Astrocyte (in vitro differentiated cells and primary cell): ENCODE measurements around the gene RTTN. TPM values are rescaled to one million over a fixed set of nuclear protein-coding genes. Genes with fewer than 3 reads are reported as not detected.

Experiments
- DNase-seq: peaks from one replicate; pipeline ENCODE4 v3.0.0-alpha.2; 2010; ENCODE audit warnings: low read depth
- FAIRE-seq: peaks from 2 replicates; lab custom pipeline; 2011; peaks lifted over from hg19 to GRCh38; lab: Jason Lieb, UNC
- H2AFZ ChIP-seq: 2 replicates; pipeline ENCODE4 v1.6.0; 2012; ENCODE audit warnings: low read depth, low read length, inconsistent platforms
- H3K27ac ChIP-seq: 2 replicates; pipeline ENCODE4 v1.5.1; 2011; ENCODE audit warnings: low read depth, low read length, inconsistent platforms
- H3K27me3 ChIP-seq: 2 replicates; pipeline ENCODE4 v1.6.0; 2011; ENCODE audit warnings: low read length, inconsistent platforms; ENCODE audit not compliant: insufficient read depth
- H3K36me3 ChIP-seq: 2 replicates; pipeline ENCODE4 v1.5.1; 2011; ENCODE audit warnings: low read length, inconsistent platforms; ENCODE audit not compliant: insufficient read depth
- H3K4me1 ChIP-seq: 2 replicates; pipeline ENCODE4 v1.5.1; 2011; ENCODE audit warnings: low read length, inconsistent platforms; ENCODE audit not compliant: insufficient read depth
- H3K4me2 ChIP-seq: 2 replicates; pipeline ENCODE4 v1.6.0; 2012; ENCODE audit warnings: low read length, inconsistent platforms
- H3K4me3 ChIP-seq: 2 replicates; pipeline ENCODE4 v1.5.1; 2011; ENCODE audit warnings: low read depth, mild to moderate bottlenecking, low read length, inconsistent platforms; ENCODE audit not compliant: insufficient read depth
- H3K79me2 ChIP-seq: 2 replicates; pipeline ENCODE4 v1.6.0; 2012; ENCODE audit warnings: mild to moderate bottlenecking, low read length, inconsistent platforms; ENCODE audit not compliant: insufficient read depth
- H3K9ac ChIP-seq: 2 replicates; pipeline ENCODE4 v1.6.0; 2012; ENCODE audit warnings: mild to moderate bottlenecking, low read length, inconsistent platforms
- H3K9me3 ChIP-seq: 2 replicates; pipeline ENCODE4 v1.5.1; 2012; ENCODE audit warnings: low read depth, mild to moderate bottlenecking, low read length, inconsistent platforms; ENCODE audit not compliant: insufficient read depth
- H4K20me1 ChIP-seq: 2 replicates; pipeline ENCODE4 v1.6.0; 2012; ENCODE audit warnings: low read length, inconsistent platforms; ENCODE audit not compliant: insufficient read depth
- H3K27ac Mint-ChIP-seq: one replicate; pipeline ENCODE4 v1.8.0; 2021; ENCODE audit warnings: mild to moderate bottlenecking, mixed read lengths; ENCODE audit not compliant: unreplicated experiment
- H3K27me3 Mint-ChIP-seq: one replicate; pipeline ENCODE4 v1.8.0; 2021; ENCODE audit warnings: low read depth, mixed read lengths; ENCODE audit not compliant: unreplicated experiment
- H3K36me3 Mint-ChIP-seq: one replicate; pipeline ENCODE4 v1.8.0; 2021; ENCODE audit warnings: low read depth, mixed read lengths; ENCODE audit not compliant: unreplicated experiment
- H3K4me1 Mint-ChIP-seq: one replicate; pipeline ENCODE4 v1.8.0; 2021; ENCODE audit warnings: low read depth, mixed read lengths; ENCODE audit not compliant: unreplicated experiment
- H3K4me3 Mint-ChIP-seq: one replicate; pipeline ENCODE4 v1.8.0; 2021; ENCODE audit warnings: mild to moderate bottlenecking, moderate library complexity, mixed read lengths; ENCODE audit not compliant: unreplicated experiment
- H3K9me3 Mint-ChIP-seq: one replicate; pipeline ENCODE4 v1.8.0; 2021; ENCODE audit warnings: mild to moderate bottlenecking, mixed read lengths; ENCODE audit not compliant: unreplicated experiment
- EZH2 ChIP-seq: IDR thresholded peaks from 2 replicates; pipeline ENCODE4 v1.6.1; 2012; ENCODE audit warnings: mild to moderate bottlenecking, low read length, inconsistent platforms; ENCODE audit not compliant: insufficient read depth
- total RNA-seq: library from RNA; stranded (reverse); gene quantifications from 2 replicates; pipeline ENCODE4 v1.2.1, GENCODE V29; 2021
- TF ChIP-seq, protein P1 (sequence below): IDR thresholded peaks from 2 replicates; pipeline ENCODE4 v1.5.1; 2011; ENCODE audit warnings: low read depth, mild to moderate bottlenecking, inconsistent platforms, low read length, moderate library complexity; ENCODE audit not compliant: insufficient read depth

Gene RTTN
- total RNA-seq, 1 donor from 2014 or later: 6.3 TPM

DNA sequence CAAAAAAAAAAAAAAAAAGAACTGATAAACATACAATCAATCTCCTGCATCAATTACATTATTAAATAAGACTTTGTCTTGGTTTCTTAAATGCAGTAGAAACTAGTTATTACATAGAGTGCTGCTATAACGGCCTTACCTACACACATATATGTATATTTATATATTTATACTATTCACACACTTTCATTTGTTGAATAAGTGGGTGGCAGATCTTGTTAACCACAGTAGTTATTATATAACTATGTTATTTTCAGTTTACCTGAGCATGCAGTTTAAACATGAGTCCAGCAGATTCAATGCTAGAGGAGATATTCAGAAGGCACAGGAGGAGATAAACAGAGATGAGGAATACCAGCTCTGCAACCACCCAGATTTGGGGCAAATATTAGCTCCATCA lies 176.3 kb downstream of the RTTN start:
- Histone ChIP-seq H3K79me2 (no peaks in the 10 kb centered on the region), H3K4me1 (no peaks in the 10 kb centered on the region), H3K4me3 (no peak overlapping the region), H3K27ac (no peak overlapping the region), H3K27me3 (no peaks in the 10 kb centered on the region), H3K9ac (no peak overlapping the region), H2AFZ (no peak overlapping the region), H4K20me1 (no peaks in the 10 kb centered on the region), H3K36me3 (no peaks in the 10 kb centered on the region), H3K4me2 (no peak overlapping the region), H3K9me3 (no peaks in the 10 kb centered on the region)
- H3K36me3 Mint-ChIP-seq: no peaks in the 10 kb centered on the region
- no peak for DNase-seq
- FAIRE-seq: no peak
- H3K27ac Mint-ChIP-seq: no peak overlapping the region
- TF ChIP-seq, protein P1, sequence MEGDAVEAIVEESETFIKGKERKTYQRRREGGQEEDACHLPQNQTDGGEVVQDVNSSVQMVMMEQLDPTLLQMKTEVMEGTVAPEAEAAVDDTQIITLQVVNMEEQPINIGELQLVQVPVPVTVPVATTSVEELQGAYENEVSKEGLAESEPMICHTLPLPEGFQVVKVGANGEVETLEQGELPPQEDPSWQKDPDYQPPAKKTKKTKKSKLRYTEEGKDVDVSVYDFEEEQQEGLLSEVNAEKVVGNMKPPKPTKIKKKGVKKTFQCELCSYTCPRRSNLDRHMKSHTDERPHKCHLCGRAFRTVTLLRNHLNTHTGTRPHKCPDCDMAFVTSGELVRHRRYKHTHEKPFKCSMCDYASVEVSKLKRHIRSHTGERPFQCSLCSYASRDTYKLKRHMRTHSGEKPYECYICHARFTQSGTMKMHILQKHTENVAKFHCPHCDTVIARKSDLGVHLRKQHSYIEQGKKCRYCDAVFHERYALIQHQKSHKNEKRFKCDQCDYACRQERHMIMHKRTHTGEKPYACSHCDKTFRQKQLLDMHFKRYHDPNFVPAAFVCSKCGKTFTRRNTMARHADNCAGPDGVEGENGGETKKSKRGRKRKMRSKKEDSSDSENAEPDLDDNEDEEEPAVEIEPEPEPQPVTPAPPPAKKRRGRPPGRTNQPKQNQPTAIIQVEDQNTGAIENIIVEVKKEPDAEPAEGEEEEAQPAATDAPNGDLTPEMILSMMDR: no peak
- TF ChIP-seq EZH2: no peak
- no peak overlapping the region for H3K4me3 Mint-ChIP-seq
- no peaks in the 10 kb centered on the region for H3K9me3 Mint-ChIP-seq
- H3K4me1 Mint-ChIP-seq: no peaks in the 10 kb centered on the region
- no peaks in the 10 kb centered on the region for H3K27me3 Mint-ChIP-seq

DNA sequence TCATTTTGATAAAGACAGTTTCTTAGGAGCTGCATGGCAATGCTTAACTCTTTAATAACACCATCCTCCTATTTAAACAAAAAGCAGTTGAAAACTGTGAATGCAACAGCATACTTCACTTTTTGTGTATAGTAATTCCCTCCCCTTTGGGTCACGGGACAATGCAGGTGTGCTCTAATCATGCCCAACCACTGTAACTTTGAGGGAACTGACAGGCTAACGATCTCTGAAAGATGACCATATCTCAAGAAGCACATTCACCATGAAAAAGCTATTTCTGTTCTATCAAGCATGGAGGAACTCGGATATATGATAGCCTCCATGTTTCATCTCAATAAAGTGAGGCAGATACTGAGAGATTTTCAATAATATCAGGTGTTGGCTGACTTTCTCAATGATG lies 176.8 kb downstream of the RTTN start:
- DNase-seq (no peak), FAIRE-seq (no peak)
- Histone ChIP-seq H3K79me2 (no peaks in the 10 kb centered on the region), H3K27me3 (no peaks in the 10 kb centered on the region), H4K20me1 (no peaks in the 10 kb centered on the region), H3K4me2 (no peak overlapping the region), H2AFZ (no peak overlapping the region), H3K4me1 (no peaks in the 10 kb centered on the region), H3K9me3 (no peaks in the 10 kb centered on the region), H3K27ac (no peak overlapping the region), H3K4me3 (no peak overlapping the region), H3K9ac (no peak overlapping the region), H3K36me3 (no peaks in the 10 kb centered on the region)
- TF ChIP-seq, protein P1: no peak
- no peak for TF ChIP-seq EZH2
- Mint-ChIP-seq H3K4me1 (no peaks in the 10 kb centered on the region), H3K9me3 (no peaks in the 10 kb centered on the region), H3K27me3 (no peaks in the 10 kb centered on the region), H3K36me3 (no peaks in the 10 kb centered on the region), H3K27ac (no peak overlapping the region), H3K4me3 (no peak overlapping the region)

DNA sequence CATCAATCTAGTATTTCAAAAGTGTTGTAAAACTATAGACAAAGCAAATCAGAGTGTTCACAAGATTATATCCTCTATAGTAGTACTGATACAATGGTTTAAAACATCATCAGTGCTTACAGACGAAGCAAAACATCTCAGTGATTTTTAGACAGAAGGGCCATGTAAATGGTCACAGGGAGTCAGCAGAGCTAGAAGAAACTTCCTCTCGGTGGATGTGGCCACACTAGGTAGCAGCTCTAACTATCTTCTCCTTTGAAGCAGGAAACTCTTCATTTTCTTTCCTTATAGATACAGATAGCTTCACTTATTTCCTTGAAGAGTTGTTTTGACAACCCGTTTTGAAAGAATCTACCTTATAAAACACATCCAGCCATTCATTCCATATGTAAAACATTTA lies 177.4 kb downstream of the RTTN start:
- no peak overlapping the region for H2AFZ ChIP-seq
- no peak overlapping the region for H3K9ac ChIP-seq
- no peaks in the 10 kb centered on the region for H3K36me3 ChIP-seq
- Mint-ChIP-seq H3K27me3 (no peaks in the 10 kb centered on the region), H3K36me3 (no peaks in the 10 kb centered on the region), H3K9me3 (no peaks in the 10 kb centered on the region), H3K4me3 (no peak overlapping the region), H3K27ac (no peak overlapping the region), H3K4me1 (no peaks in the 10 kb centered on the region)
- DNase-seq: no peak
- H3K27ac ChIP-seq: no peak overlapping the region
- FAIRE-seq: no peak
- H3K4me1 ChIP-seq: no peaks in the 10 kb centered on the region
- H3K4me2 ChIP-seq: no peak overlapping the region
- H3K27me3 ChIP-seq: no peaks in the 10 kb centered on the region
- TF ChIP-seq, protein P1: no peak
- no peak for TF ChIP-seq EZH2
- no peaks in the 10 kb centered on the region for H4K20me1 ChIP-seq
- H3K9me3 ChIP-seq: no peaks in the 10 kb centered on the region
- H3K79me2 ChIP-seq: no peaks in the 10 kb centered on the region
- no peak overlapping the region for H3K4me3 ChIP-seq
